OCI-LY1 (cell line): Measurements from ENCODE around the gene DIAPH2.

Source experiments
- H2AFZ ChIP-seq: fragments of 200-600 bp; sonication (generic), shearing (Covaris generic); 2 replicates; pipeline ENCODE4 v1.6.0; 2014; ENCODE audit warnings: antibody characterized with exemption, mild to moderate bottlenecking, low read length
- H3F3A ChIP-seq: fragments of 200-600 bp; sonication (generic), shearing (Covaris generic); 2 replicates; pipeline ENCODE4 v1.6.0; 2014; ENCODE audit warnings: mild to moderate bottlenecking, antibody characterized with exemption, low read length, moderate library complexity; ENCODE audit not compliant: insufficient read depth
- H3K27ac ChIP-seq: fragments of 200-600 bp; sonication (generic); 2 replicates; pipeline ENCODE4 v1.5.1; 2014; ENCODE audit warnings: low read length, mixed run types, mild to moderate bottlenecking, low read depth; ENCODE audit not compliant: poor library complexity, severe bottlenecking
- H3K27me3 ChIP-seq: fragments of 200-600 bp; sonication (generic); 2 replicates; pipeline ENCODE4 v1.6.0; 2014; ENCODE audit warnings: antibody characterized with exemption, mild to moderate bottlenecking, low read length, moderate library complexity; ENCODE audit not compliant: insufficient read depth
- H3K36me3 ChIP-seq: fragments of 200-600 bp; sonication (generic); 2 replicates; pipeline ENCODE4 v1.6.1; 2014; ENCODE audit warnings: mild to moderate bottlenecking, antibody characterized with exemption, low read length, moderate library complexity, mixed read lengths; ENCODE audit not compliant: insufficient read depth
- H3K4me1 ChIP-seq: fragments of 200-600 bp; sonication (generic); 2 replicates; pipeline ENCODE4 v1.5.1; 2014; ENCODE audit warnings: mild to moderate bottlenecking, low read length, moderate library complexity; ENCODE audit not compliant: insufficient read depth, severe bottlenecking
- H3K4me2 ChIP-seq: fragments of 200-600 bp; sonication (generic), shearing (Covaris generic); 2 replicates; pipeline ENCODE4 v1.6.1; 2014; ENCODE audit warnings: low read length
- H3K4me3 ChIP-seq: fragments of 200-600 bp; sonication (generic); 2 replicates; pipeline ENCODE4 v1.5.1; 2014; ENCODE audit warnings: low read length, low read depth, mild to moderate bottlenecking, mixed read lengths; ENCODE audit not compliant: poor library complexity, severe bottlenecking
- H3K79me2 ChIP-seq: fragments of 200-600 bp; shearing (Covaris generic); 2 replicates; pipeline ENCODE4 v1.6.1; 2016; ENCODE audit warnings: mixed run types, low read length, mixed read lengths; ENCODE audit not compliant: insufficient read depth
- H3K9ac ChIP-seq: fragments of 200-600 bp; sonication (generic), shearing (Covaris generic); 2 replicates; pipeline ENCODE4 v1.6.1; 2014; ENCODE audit warnings: mild to moderate bottlenecking, low read length, mixed read lengths
- H3K9me2 ChIP-seq: fragments of 200-600 bp; sonication (generic), shearing (Covaris generic); 2 replicates; pipeline ENCODE4 v1.6.1; 2014; ENCODE audit warnings: low read depth, mild to moderate bottlenecking, low read length, mixed read lengths
- H3K9me3 ChIP-seq: fragments of 200-600 bp; shearing (Covaris generic); 2 replicates; pipeline ENCODE4 v1.6.1; 2014; ENCODE audit warnings: low read length, mixed read lengths
- H4K20me1 ChIP-seq: fragments of 200-600 bp; sonication (generic), shearing (Covaris generic); 2 replicates; pipeline ENCODE4 v1.6.0; 2016; ENCODE audit warnings: mild to moderate bottlenecking, low read length; ENCODE audit not compliant: insufficient read depth
- CTCF ChIP-seq: fragments of 200-600 bp; sonication (generic), shearing (Covaris generic); IDR thresholded peaks from 2 replicates; pipeline ENCODE4 v1.5.1; 2017; ENCODE audit warnings: mild to moderate bottlenecking, antibody characterized with exemption, low read length, moderate library complexity, mixed read lengths
- EZH2 ChIP-seq: fragments of 200-600 bp; sonication (generic), shearing (Covaris generic); IDR thresholded peaks from 2 replicates; pipeline ENCODE4 v1.8.0; 2017; ENCODE audit warnings: borderline replicate concordance, mixed run types, mild to moderate bottlenecking, antibody characterized with exemption, low read length, moderate library complexity, mixed read lengths

The DIAPH2 gene

DNA sequence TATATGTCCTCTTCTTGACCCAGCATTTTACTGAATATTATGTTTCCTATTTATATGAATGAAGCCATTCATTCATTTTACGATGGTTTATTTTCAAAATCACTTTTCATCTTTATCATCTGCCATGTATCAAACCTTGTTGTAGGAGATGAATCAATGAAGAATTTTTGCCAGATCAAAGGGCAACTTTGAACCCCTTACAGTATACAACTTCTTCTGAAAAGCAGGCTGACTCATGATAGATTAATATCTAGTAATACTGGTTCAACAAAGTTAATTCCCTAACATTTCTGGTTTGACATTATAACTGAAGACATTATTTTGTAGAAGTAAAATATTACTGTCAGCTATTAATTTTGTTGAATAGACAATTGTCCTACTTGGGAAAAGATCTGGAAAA, 425.1 kb downstream of the DIAPH2 start:
- Histone ChIP-seq H3F3A (no peaks in the 10 kb centered on the region), H3K4me3 (no peak overlapping the region), H3K9me3 (no peaks in the 10 kb centered on the region), H4K20me1 (no peaks in the 10 kb centered on the region), H3K4me1 (no peaks in the 10 kb centered on the region), H3K9me2 (no peaks in the 10 kb centered on the region), H2AFZ (no peak overlapping the region), H3K27ac (no peak overlapping the region), H3K79me2 (no peaks in the 10 kb centered on the region), H3K36me3 (no peaks in the 10 kb centered on the region), H3K9ac (no peak overlapping the region), H3K27me3 (no peaks in the 10 kb centered on the region), H3K4me2 (no peak overlapping the region)
- no peak for TF ChIP-seq EZH2
- TF ChIP-seq CTCF: no peak

DNA sequence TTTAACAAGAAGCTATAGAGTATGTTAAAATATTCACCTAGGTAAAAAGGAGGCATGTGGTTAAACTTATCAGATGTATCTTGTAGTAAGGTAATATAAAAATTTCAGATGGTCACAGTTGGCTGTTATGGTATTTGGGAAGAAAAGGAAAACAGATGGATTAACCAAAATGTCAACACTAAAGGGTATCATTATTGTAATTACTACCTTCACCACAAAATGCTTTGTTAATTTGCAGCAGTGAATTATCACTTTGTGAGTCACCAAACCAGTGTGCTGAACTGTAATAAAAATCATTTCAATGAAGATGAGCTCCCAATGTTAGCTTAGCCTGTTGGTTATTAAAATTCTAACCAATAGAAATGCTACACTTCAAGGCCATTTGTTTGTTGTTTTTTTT, 432.9 kb downstream of the DIAPH2 start:
- Histone ChIP-seq H3K4me1 (no peaks in the 10 kb centered on the region), H4K20me1 (no peaks in the 10 kb centered on the region), H3K36me3 (no peaks in the 10 kb centered on the region), H3K4me3 (no peak overlapping the region), H3K9ac (no peak overlapping the region), H3F3A (no peaks in the 10 kb centered on the region), H3K27me3 (no peaks in the 10 kb centered on the region), H3K79me2 (no peaks in the 10 kb centered on the region), H3K9me2 (no peaks in the 10 kb centered on the region), H3K9me3 (no peaks in the 10 kb centered on the region), H2AFZ (no peak overlapping the region), H3K27ac (no peak overlapping the region), H3K4me2 (no peak overlapping the region)
- TF ChIP-seq CTCF (no peak), EZH2 (no peak)

- no peak overlapping the region for H3K4me3 ChIP-seq
- no peaks in the 10 kb centered on the region for H3K4me1 ChIP-seq
- H3K9me2 ChIP-seq: no peaks in the 10 kb centered on the region
- no peak overlapping the region for H2AFZ ChIP-seq
- no peaks in the 10 kb centered on the region for H3K27me3 ChIP-seq
- no peak overlapping the region for H3K27ac ChIP-seq
- no peaks in the 10 kb centered on the region for H4K20me1 ChIP-seq
- H3K9me3 ChIP-seq: no peaks in the 10 kb centered on the region
- TF ChIP-seq EZH2 (no peak), CTCF (no peak)
- no peaks in the 10 kb centered on the region for H3K79me2 ChIP-seq
- no peak overlapping the region for H3K4me2 ChIP-seq
- no peaks in the 10 kb centered on the region for H3K36me3 ChIP-seq
- no peak overlapping the region for H3K9ac ChIP-seq
- no peaks in the 10 kb centered on the region for H3F3A ChIP-seq
Measured at GRCh38 chrX:97119474-97120109, 434.9 kb downstream of the DIAPH2 start.
